Stomach (tissue), 4 donors: ENCODE data around the gene VAMP2.

ENCODE experiments used
- CTCF ChIP-seq, 7 experiments: fragments of 450-650 bp in 4 of 7; fragments of 200-600 bp in 3 of 7; sonication (generic) in 3 of 7; IDR thresholded peaks; one replicate each; pipeline ENCODE4 v1.5.1; 2016 to 2019; ENCODE audit warnings: antibody characterized with exemption in 7 of 7, control low read depth in 2 of 7, mild to moderate bottlenecking in 1 of 7
- EP300 ChIP-seq: sonication (generic); formaldehyde crosslinking; IDR thresholded peaks from one replicate; pipeline ENCODE4 v1.6.1; 2017; ENCODE audit warnings: antibody characterized with exemption
- POLR2A ChIP-seq, 4 donors: fragments of 450-650 bp; IDR thresholded peaks; one replicate each; pipeline ENCODE4 v1.6.1; 2016; ENCODE audit warnings: antibody characterized with exemption in 4 of 4, control low read depth in 2 of 4, mild to moderate bottlenecking in 1 of 4, moderate library complexity in 1 of 4

- no peak for TF ChIP-seq CTCF (IDR thresholded peaks at IDR 0.05)
- TF ChIP-seq POLR2A (IDR thresholded peaks at IDR 0.05), result no peak
- TF ChIP-seq EP300, result no peak
Measured at GRCh38 chr17:8153031-8153451, 9.7 kb downstream of the VAMP2 start.
